PC-9 (cell line): Measurements from ENCODE around the gene MCUB.
"Not testable (repeated sequence)": the region's sequence is repeated elsewhere in the genome, so short reads cannot be mapped to it uniquely, and the experiment has no call there.

Source experiments
- CTCF ChIP-seq: fragments of 200-600 bp; sonication (generic); conservative IDR thresholded peaks from 2 replicates; pipeline ENCODE4 v1.6.1; 2017; ENCODE audit warnings: mixed run types, antibody characterized with exemption, mild to moderate bottlenecking, moderate library complexity
- EZH2 ChIP-seq: fragments of 200-600 bp; sonication (generic); IDR thresholded peaks from 2 replicates; pipeline ENCODE4 v1.8.0; 2017; ENCODE audit warnings: antibody characterized with exemption, low read depth

- not testable (repeated sequence) for TF ChIP-seq CTCF, EZH2
These were observed 46.7 kb upstream of the MCUB start for GRCh38 chr4:109513368-109513767.
